PFSK-1 (cell line): ENCODE results near the gene EVC2.

ENCODE experiments used
- FOXP2 ChIP-seq: optimal IDR thresholded peaks from 2 replicates; pipeline ENCODE3; 2011; ENCODE audit warnings: borderline replicate concordance, control low read depth, inconsistent platforms; ENCODE audit not compliant: insufficient read depth; ENCODE audit errors: extremely low read length, extremely low read depth
- POLR2AphosphoS5 ChIP-seq: IDR thresholded peaks from 2 replicates; pipeline ENCODE4 v1.6.1; 2012; ENCODE audit warnings: low read depth, mild to moderate bottlenecking, control low read depth, low read length, moderate library complexity
- SIN3A ChIP-seq: IDR thresholded peaks from 2 replicates; pipeline ENCODE4 v1.6.1; 2012; ENCODE audit warnings: mild to moderate bottlenecking, low read length, moderate library complexity, borderline replicate concordance; ENCODE audit not compliant: insufficient read depth
- TAF1 ChIP-seq: IDR thresholded peaks from 2 replicates; pipeline ENCODE4 v1.6.1; 2012; ENCODE audit warnings: low read length, control low read depth, borderline replicate concordance; ENCODE audit not compliant: insufficient read depth
- TF ChIP-seq, protein P1 (sequence below), 2 experiments: IDR thresholded peaks; 2 replicates each; pipeline versions ENCODE4 v1.6.1 to v1.8.0; 2011 to 2012; ENCODE audit warnings: low read depth in 2 of 2, low read length in 2 of 2, control low read depth in 1 of 2, inconsistent platforms in 1 of 2, mild to moderate bottlenecking in 1 of 2, moderate library complexity in 1 of 2; ENCODE audit not compliant: insufficient read depth in 1 of 2

DNA sequence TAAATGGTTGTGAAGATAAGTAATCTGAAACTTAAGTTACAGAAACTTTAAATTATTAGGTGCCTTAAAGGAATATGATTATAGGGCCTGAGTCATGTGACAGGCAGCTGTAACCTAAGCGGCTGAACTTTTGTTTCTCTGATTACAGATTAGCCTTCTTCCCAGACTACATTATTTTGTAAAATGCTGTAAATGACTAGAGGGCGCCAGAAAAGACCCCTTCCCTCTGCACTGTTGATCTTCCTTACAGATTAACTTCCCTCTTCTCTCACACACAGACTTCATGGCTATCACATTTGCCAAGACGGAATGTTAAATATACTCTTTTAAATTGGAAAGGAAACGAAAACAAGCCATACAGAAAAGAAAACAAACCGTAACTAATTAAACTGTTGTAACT is 96.6 kb downstream of the EVC2 start:
- no peak for TF ChIP-seq POLR2AphosphoS5
- no peak for TF ChIP-seq SIN3A
- TF ChIP-seq, protein P1, sequence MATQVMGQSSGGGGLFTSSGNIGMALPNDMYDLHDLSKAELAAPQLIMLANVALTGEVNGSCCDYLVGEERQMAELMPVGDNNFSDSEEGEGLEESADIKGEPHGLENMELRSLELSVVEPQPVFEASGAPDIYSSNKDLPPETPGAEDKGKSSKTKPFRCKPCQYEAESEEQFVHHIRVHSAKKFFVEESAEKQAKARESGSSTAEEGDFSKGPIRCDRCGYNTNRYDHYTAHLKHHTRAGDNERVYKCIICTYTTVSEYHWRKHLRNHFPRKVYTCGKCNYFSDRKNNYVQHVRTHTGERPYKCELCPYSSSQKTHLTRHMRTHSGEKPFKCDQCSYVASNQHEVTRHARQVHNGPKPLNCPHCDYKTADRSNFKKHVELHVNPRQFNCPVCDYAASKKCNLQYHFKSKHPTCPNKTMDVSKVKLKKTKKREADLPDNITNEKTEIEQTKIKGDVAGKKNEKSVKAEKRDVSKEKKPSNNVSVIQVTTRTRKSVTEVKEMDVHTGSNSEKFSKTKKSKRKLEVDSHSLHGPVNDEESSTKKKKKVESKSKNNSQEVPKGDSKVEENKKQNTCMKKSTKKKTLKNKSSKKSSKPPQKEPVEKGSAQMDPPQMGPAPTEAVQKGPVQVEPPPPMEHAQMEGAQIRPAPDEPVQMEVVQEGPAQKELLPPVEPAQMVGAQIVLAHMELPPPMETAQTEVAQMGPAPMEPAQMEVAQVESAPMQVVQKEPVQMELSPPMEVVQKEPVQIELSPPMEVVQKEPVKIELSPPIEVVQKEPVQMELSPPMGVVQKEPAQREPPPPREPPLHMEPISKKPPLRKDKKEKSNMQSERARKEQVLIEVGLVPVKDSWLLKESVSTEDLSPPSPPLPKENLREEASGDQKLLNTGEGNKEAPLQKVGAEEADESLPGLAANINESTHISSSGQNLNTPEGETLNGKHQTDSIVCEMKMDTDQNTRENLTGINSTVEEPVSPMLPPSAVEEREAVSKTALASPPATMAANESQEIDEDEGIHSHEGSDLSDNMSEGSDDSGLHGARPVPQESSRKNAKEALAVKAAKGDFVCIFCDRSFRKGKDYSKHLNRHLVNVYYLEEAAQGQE (IDR thresholded peaks at IDR 0.05; ENCODE audit: insufficient read depth in 1 of 2, low read depth in 2 of 2, low read length in 2 of 2) = no peak
- no peak for TF ChIP-seq TAF1
- no peak for TF ChIP-seq FOXP2
